ENCODE measurements around the gene BRD7. TPM values are rescaled to one million over a fixed set of nuclear protein-coding genes. Genes with fewer than 3 reads are reported as not detected.
"Not testable (repeated sequence)": the region's sequence is repeated elsewhere in the genome, so short reads cannot be mapped to it uniquely, and the experiment has no call there.

The BRD7 gene
- total RNA-seq, 1 donor from 2014 or later: 53.4 TPM

DNA sequence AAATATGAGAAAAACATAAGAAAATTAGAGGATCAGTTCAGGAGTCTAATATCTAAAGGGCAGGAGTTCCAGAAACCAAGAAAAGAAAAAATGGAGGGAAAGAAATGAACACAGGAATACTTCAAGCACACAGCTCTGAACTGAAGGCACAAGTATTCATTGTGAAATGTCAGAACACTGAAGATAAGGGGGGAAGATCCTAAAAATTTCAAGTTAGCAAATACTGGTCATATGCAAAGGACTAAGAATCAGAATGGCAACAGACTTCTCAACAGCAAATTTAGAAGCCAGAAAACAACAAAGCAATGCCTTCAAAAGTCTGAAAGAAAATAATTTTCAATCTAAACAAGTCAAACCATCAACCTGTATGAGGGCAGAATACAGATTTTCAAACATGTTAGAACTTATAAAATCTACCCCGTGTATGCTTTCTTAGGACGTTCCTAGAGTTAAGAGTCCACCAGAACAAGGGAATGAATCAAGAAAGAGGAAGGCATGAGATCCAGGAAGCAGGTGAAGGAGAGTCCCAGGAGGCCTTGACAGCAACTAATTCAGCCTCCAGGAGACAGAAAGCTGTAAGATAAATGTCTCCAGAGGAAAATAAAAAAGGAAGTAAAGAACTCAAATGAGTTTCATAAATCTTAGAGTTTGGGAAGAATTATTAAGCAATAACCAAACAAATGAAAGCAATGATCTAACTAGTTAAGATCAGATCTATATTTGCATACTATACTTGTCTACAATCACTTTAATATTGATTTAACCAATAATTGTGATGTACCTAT is 2.8 kb downstream of the BRD7 start:
- intact Hi-C loops (cut with DNase I): loop anchor here (10.0 kb wide), 3 partner anchors 151 to 379 kb away; partner anchors contain the start of genes CNEP1R1 and CYLD
- no peak for DNase-seq (ENCODE audit: low spot score)

DNA sequence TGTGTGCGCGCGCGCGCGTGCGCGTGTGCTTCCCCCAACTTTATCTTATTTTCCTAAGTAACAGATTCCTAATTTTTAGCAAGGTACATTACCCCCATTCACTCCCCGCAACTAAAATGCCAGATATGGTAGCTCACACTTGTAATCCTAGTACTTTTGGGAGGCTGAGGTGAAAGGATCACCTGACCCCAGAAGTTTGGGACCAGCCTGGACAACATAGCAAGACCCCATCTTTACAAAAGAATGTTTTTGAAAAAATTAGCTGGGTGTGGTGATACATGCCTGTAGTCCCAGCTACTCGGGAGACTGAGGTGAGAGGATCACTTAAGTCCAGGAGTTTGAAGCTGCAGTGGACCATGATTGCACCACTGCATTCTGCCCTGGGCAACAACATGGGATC is 5.1 kb downstream of the BRD7 start:
- intact Hi-C loops (cut with DNase I): loop anchor here (10.0 kb wide), 3 partner anchors 149 to 381 kb away; partner anchors contain the start of genes CNEP1R1 and CYLD
- DNase-seq (ENCODE audit: low spot score): no peak

GRCh38 chr16:50360779-50361178 is 8.0 kb downstream of the BRD7 start:
- DNase-seq (ENCODE audit: low spot score): no peak
- intact Hi-C loops (cut with DNase I): loop anchor here (10.0 kb wide), 3 partner anchors 146 to 384 kb away; partner anchors contain the start of genes CNEP1R1 and CYLD

GRCh38 chr16:50360033-50360778 is 8.6 kb downstream of the BRD7 start:
- intact Hi-C loops (cut with DNase I): loop anchor here (10.0 kb wide), 3 partner anchors 145 to 385 kb away; partner anchors contain the start of genes CNEP1R1 and CYLD

DNA sequence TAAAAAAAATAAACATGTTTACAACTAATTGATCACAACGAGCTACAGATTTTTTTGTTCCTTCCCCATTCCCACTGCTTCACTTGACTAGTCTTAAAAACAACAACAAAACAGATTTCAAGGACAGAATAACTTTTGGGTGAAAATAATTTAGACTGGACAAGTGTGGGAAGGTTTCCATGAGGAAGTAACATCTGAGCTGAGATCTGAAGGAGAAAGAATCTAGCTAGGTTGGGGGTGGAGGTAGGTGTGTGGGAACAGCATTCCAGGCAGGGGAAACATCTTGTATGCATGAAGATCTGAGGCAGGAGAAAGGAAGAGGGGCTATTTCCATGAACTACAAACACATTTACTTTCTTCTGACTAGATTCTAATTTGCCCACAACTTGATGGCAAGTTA is 9.2 kb downstream of the BRD7 start:
- intact Hi-C loops (cut with DNase I): loop anchor here (10.0 kb wide), 3 partner anchors 145 to 385 kb away; partner anchors contain the start of genes CNEP1R1 and CYLD
- no peak for DNase-seq (ENCODE audit: low spot score)

More at GRCh38 chr16:50360033-50360778, 8.6 kb downstream of the BRD7 start:
- no peak for DNase-seq (ENCODE audit: low spot score)

DNA sequence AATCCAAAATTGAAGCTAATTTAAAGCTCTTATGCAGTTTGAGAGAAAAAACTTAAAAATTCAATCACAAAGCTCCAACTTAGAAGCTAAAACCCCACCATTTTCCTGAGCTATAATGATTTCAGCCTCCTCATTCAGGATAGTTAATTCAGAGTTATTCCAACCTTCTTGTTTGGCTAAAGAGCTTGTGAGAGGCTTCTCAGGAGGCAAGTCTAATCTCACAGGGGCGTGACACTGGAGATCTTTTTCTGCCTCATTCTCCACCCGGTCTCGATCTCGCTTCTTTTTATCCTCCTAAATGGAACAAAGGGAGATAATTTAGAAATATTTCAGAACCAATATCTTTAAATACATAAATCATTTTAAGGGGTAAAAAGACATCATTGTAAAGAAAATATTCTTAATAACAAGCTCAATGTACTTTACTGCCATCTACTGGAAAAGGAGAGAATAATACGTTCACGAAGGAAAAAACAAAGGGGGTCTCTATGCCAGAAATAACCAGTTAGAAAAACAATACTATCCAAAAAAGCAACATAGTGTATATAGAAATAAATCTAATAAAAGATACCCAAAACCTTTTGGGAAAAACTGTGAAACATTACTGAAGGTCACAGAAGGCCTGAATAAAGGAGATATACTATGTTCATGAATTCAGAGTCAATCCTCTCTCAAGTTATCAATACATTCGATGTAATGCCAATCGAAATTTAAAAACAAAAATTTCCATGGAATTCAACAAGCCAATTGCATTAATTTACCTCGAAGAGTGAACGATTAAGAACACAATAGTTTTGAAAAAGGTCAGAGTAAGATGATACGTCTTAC is 13.9 kb downstream of the BRD7 start:
- DNase-seq (ENCODE audit: low spot score): no peak
- intact Hi-C loops (cut with DNase I): no loop called here

GRCh38 chr16:50354082-50354481 is 14.7 kb downstream of the BRD7 start:
- DNase-seq (ENCODE audit: low spot score): no peak
- intact Hi-C loops (cut with DNase I): no loop called here

DNA sequence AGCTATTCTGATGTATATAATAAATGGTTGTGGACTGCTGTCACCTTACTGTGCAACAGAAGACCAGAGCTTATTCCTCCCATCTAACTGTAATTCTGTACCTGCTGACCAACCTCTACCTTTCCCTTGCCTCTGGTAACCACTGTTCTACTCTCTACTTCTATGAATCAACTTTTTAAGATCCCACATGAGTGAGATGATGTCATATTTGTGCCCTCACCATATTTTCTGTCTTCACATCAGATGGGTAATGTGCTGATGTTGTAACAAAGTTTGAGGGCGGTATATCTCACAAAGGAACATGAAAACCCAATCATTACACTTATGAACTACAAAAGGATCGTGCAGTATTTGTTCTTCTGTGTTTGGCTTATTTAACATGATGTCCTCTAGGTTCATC is 16.8 kb downstream of the BRD7 start:
- intact Hi-C loops (cut with DNase I): no loop called here
- DNase-seq (ENCODE audit: low spot score): no peak

- intact Hi-C loops (cut with DNase I): no loop called here
- no peak for DNase-seq (ENCODE audit: low spot score)
These were observed 17.7 kb downstream of the BRD7 start for GRCh38 chr16:50351116-50351515.

- DNase-seq (ENCODE audit: low spot score); intact Hi-C loops (cut with DNase I): not testable (repeated sequence)
These were observed 23.6 kb downstream of the BRD7 start for GRCh38 chr16:50345210-50345609.

DNA sequence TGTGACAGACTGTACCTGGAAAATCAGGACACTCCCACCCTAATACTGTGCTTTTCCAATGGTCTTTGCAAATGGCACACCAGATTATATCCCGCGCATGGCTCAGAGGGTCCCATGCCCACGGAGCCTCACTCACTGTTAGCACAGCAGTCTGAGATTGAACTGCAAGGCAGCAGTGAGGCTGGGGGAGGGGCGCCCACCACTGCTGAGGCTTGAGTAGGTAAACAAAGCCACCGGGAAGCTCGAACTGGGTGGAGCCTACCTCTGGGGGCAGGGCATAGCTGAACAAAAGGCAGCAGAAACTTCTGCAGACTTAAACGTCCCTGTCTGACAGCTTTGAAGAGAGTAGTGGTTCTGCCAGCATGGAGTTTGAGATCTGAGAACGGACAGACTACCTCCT is 25.2 kb downstream of the BRD7 start:
- intact Hi-C loops (cut with DNase I); DNase-seq (ENCODE audit: low spot score): not testable (repeated sequence)

DNA sequence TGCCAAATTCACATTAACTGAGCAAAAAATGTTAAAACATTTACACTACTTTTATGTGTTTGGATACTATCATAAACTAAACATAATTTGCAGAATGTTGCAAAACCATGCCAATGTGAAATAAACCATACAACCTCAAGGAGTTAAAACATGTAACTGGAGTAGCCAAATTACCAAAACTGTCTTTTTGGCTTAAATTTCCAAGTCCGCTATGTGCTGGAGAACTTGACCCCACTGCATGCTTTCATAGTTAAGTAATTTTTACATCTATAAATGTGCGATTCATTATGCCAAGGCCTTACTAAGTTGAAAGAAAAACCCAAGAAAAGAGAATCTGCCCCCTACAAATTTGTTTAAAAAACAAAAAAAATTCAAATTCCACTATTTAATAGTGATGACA is 28.2 kb downstream of the BRD7 start:
- DNase-seq (ENCODE audit: low spot score): no peak
- intact Hi-C loops (cut with DNase I): no loop called here

DNA sequence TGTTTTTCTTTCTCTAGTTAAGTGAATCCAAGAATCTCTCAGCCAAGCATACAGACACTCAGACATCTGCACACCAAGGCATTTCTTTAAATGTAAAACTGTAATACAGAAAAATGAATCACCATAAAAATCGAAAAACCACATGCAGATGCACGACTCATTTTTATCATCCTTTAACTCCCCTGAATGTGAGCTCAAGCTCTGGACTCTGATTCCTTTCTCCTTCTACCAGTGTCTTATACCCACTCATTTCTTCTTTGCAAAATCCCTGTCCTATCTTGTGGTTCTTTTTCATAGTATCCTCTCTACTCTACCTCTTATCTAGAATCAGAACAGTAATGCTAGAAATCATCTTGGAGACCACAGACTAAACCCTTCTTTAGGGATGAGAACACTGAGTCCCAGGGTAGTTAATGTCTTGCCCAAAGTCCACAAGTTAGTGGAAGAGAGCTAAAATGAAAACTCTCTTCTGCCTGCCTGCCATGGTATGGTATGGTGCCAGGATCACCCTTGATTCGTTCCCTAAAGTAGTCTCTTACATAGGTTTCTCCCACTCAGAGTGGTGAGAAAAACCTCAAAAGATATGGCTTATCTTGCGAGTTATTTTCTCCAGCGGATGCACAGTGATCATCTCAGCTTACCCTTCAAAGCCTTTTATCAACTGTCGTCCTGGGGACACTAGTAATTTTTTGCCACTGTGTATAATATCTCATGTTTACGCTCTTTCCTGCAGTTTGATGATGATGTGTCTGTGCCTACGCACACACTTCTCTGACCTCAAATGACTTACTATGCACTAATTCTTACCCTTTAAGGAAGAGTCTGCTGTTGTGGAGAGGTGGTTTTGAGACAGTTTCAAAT is 30.2 kb downstream of the BRD7 start:
- intact Hi-C loops (cut with DNase I): no loop called here
- DNase-seq (ENCODE audit: low spot score): no peak

DNA sequence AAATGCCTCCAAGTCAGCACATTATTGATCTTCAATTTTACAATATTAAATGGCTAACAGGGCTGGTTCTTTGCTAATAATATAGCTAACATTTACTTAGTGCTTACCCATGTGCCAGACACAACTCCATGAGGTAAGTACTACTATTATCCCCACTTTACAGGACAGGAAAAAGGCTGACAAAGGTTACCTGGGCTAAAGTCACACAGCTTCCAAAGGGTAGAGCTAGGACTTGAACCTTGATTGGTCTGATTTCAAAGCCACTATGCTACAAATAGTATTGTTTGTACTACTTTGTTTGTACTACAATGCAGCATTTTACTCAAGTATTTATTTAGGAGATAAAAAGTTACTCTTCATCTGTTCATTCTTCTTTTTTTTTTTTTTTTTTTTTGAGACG is 31.9 kb downstream of the BRD7 start:
- intact Hi-C loops (cut with DNase I): no loop called here
- no peak for DNase-seq (ENCODE audit: low spot score)

- intact Hi-C loops (cut with DNase I): no loop called here
- DNase-seq (ENCODE audit: low spot score): no peak
These were observed 33.4 kb downstream of the BRD7 start for GRCh38 chr16:50335196-50335958.

GRCh38 chr16:50334106-50334975 is 34.4 kb downstream of the BRD7 start:
- DNase-seq (ENCODE audit: low spot score): no peak
- intact Hi-C loops (cut with DNase I): no loop called here

GRCh38 chr16:50332599-50332998 is 36.2 kb downstream of the BRD7 start:
- no peak for DNase-seq (ENCODE audit: low spot score)
- intact Hi-C loops (cut with DNase I): no loop called here

All from cardiac septum (tissue), 1 donor.